ENCODE measurements around the gene MORN4. TPM values are rescaled to one million over a fixed set of nuclear protein-coding genes. Genes with fewer than 3 reads are reported as not detected.

Gene MORN4
- total and polyA plus RNA-seq, 2 of the 13 experiments (the other 11 are each of a cell fraction or from before 2014, with no cell fraction given) = 3.4 to 9.1 TPM

DNA sequence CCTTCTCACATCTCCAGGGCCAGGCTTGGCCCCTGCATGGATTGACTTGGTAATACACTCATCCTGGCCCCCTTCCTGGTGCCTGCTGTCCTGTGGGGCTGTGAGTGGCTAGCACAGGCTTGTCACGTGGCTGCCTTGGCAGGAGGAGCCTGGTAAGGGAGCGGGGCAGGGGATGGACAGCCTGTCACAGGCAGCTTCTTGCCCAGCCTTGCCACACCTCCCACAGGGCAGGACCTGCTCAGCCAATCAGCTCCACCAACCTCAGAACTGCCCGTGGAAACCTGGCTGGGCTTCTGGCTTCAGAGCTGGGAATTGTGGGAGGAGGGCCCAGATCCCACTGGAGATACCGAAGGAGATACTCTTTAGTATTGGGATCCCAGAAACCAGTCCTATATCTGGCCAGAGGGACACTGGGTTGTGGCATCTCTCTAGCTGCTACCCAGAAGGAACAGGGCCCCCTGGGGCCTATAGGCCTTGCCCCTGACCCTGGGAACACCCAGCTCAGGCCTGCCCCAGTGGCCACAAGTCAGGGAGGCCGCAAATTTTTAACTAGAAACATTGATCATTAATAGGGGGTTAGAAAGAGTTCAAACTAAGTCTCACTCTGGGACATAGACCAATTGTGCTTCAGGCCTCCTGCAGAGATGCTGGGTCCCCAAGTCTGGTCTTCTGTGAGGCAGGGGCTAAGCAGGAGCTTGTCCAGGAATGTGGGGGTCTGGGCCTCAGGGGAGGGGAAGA lies 49.1 kb downstream of the MORN4 start, which contains the start of gene HOGA1 (continued):
- TF ChIP-seq, protein P1, sequence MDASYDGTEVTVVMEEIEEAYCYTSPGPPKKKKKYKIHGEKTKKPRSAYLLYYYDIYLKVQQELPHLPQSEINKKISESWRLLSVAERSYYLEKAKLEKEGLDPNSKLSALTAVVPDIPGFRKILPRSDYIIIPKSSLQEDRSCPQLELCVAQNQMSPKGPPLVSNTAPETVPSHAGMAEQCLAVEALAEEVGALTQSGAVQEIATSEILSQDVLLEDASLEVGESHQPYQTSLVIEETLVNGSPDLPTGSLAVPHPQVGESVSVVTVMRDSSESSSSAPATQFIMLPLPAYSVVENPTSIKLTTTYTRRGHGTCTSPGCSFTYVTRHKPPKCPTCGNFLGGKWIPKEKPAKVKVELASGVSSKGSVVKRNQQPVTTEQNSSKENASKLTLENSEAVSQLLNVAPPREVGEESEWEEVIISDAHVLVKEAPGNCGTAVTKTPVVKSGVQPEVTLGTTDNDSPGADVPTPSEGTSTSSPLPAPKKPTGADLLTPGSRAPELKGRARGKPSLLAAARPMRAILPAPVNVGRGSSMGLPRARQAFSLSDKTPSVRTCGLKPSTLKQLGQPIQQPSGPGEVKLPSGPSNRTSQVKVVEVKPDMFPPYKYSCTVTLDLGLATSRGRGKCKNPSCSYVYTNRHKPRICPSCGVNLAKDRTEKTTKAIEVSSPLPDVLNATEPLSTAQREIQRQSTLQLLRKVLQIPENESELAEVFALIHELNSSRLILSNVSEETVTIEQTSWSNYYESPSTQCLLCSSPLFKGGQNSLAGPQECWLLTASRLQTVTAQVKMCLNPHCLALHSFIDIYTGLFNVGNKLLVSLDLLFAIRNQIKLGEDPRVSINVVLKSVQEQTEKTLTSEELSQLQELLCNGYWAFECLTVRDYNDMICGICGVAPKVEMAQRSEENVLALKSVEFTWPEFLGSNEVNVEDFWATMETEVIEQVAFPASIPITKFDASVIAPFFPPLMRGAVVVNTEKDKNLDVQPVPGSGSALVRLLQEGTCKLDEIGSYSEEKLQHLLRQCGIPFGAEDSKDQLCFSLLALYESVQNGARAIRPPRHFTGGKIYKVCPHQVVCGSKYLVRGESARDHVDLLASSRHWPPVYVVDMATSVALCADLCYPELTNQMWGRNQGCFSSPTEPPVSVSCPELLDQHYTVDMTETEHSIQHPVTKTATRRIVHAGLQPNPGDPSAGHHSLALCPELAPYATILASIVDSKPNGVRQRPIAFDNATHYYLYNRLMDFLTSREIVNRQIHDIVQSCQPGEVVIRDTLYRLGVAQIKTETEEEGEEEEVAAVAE (CRISPR knock-in tag; IDR thresholded peaks at IDR 0.05; ENCODE audit: borderline replicate concordance) = peak; percentile 85; the same call in 1 of the 2 replicates
- TF ChIP-seq NR1H2 (CRISPR knock-in tag; IDR thresholded peaks at IDR 0.05; ENCODE audit: borderline replicate concordance, low read depth) (no peak), ZNF556 (CRISPR knock-in tag; IDR thresholded peaks at IDR 0.05; ENCODE audit: borderline replicate concordance) (no peak), ZBTB42 (CRISPR knock-in tag; IDR thresholded peaks at IDR 0.05) (no peak), U2AF2 (IDR thresholded peaks at IDR 0.05; ENCODE audit: low read depth, low read length) (no peak), ZSCAN29 (CRISPR knock-in tag; conservative IDR thresholded peaks at IDR 0.05) (no peak), ZNF546 (CRISPR knock-in tag; conservative IDR thresholded peaks at IDR 0.05) (no peak), ZNF44 (CRISPR knock-in tag; IDR thresholded peaks at IDR 0.05) (no peak), SMAD9 (CRISPR knock-in tag; IDR thresholded peaks at IDR 0.05) (no peak), SP4 (CRISPR knock-in tag; IDR thresholded peaks at IDR 0.05) (no peak; the same call in 1 of the 2 replicates)
- TF ChIP-seq, protein P2, sequence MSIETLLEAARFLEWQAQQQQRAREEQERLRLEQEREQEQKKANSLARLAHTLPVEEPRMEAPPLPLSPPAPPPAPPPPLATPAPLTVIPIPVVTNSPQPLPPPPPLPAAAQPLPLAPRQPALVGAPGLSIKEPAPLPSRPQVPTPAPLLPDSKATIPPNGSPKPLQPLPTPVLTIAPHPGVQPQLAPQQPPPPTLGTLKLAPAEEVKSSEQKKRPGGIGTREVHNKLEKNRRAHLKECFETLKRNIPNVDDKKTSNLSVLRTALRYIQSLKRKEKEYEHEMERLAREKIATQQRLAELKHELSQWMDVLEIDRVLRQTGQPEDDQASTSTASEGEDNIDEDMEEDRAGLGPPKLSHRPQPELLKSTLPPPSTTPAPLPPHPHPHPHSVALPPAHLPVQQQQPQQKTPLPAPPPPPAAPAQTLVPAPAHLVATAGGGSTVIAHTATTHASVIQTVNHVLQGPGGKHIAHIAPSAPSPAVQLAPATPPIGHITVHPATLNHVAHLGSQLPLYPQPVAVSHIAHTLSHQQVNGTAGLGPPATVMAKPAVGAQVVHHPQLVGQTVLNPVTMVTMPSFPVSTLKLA (IDR thresholded peaks at IDR 0.05) = no peak; the same call in 1 of the 2 replicates
- TF ChIP-seq, protein P3, sequence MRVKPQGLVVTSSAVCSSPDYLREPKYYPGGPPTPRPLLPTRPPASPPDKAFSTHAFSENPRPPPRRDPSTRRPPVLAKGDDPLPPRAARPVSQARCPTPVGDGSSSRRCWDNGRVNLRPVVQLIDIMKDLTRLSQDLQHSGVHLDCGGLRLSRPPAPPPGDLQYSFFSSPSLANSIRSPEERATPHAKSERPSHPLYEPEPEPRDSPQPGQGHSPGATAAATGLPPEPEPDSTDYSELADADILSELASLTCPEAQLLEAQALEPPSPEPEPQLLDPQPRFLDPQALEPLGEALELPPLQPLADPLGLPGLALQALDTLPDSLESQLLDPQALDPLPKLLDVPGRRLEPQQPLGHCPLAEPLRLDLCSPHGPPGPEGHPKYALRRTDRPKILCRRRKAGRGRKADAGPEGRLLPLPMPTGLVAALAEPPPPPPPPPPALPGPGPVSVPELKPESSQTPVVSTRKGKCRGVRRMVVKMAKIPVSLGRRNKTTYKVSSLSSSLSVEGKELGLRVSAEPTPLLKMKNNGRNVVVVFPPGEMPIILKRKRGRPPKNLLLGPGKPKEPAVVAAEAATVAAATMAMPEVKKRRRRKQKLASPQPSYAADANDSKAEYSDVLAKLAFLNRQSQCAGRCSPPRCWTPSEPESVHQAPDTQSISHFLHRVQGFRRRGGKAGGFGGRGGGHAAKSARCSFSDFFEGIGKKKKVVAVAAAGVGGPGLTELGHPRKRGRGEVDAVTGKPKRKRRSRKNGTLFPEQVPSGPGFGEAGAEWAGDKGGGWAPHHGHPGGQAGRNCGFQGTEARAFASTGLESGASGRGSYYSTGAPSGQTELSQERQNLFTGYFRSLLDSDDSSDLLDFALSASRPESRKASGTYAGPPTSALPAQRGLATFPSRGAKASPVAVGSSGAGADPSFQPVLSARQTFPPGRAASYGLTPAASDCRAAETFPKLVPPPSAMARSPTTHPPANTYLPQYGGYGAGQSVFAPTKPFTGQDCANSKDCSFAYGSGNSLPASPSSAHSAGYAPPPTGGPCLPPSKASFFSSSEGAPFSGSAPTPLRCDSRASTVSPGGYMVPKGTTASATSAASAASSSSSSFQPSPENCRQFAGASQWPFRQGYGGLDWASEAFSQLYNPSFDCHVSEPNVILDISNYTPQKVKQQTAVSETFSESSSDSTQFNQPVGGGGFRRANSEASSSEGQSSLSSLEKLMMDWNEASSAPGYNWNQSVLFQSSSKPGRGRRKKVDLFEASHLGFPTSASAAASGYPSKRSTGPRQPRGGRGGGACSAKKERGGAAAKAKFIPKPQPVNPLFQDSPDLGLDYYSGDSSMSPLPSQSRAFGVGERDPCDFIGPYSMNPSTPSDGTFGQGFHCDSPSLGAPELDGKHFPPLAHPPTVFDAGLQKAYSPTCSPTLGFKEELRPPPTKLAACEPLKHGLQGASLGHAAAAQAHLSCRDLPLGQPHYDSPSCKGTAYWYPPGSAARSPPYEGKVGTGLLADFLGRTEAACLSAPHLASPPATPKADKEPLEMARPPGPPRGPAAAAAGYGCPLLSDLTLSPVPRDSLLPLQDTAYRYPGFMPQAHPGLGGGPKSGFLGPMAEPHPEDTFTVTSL (CRISPR knock-in tag; IDR thresholded peaks at IDR 0.05; ENCODE audit: borderline replicate concordance) = no peak
- TF ChIP-seq, protein P4, sequence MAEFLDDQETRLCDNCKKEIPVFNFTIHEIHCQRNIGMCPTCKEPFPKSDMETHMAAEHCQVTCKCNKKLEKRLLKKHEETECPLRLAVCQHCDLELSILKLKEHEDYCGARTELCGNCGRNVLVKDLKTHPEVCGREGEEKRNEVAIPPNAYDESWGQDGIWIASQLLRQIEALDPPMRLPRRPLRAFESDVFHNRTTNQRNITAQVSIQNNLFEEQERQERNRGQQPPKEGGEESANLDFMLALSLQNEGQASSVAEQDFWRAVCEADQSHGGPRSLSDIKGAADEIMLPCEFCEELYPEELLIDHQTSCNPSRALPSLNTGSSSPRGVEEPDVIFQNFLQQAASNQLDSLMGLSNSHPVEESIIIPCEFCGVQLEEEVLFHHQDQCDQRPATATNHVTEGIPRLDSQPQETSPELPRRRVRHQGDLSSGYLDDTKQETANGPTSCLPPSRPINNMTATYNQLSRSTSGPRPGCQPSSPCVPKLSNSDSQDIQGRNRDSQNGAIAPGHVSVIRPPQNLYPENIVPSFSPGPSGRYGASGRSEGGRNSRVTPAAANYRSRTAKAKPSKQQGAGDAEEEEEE (CRISPR knock-in tag; IDR thresholded peaks at IDR 0.05; ENCODE audit: borderline replicate concordance) = no peak

All from HepG2 (cell line).